ENCODE measurements around the gene LRFN4.

LRFN4 gene

DNA sequence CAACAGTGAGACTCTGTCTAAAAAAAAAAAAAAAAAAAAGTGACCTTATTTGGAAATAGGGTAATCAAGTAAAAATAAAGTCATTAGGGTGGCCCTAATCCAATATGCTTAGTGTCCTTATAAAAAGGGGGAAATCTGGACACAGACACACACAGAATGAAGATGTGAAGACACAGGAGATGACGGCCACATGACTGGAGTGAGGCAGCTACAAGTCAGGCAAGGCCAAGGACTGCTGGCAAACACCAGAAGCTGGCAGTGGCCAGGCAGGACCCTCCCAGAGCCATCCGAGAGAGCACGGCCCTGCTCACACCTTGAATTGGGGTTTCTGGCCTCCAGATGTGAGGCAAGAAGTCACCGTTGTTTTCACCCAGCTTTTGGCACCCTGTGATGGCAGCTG, 28.6 kb downstream of the LRFN4 start:
- no peak for DNase-seq (ENCODE audit: insufficient read length, low spot score)
- TF ChIP-seq CTCF (IDR thresholded peaks at IDR 0.05; ENCODE audit: insufficient read depth, missing control alignments) = no peak
- no peak for FAIRE-seq

DNA sequence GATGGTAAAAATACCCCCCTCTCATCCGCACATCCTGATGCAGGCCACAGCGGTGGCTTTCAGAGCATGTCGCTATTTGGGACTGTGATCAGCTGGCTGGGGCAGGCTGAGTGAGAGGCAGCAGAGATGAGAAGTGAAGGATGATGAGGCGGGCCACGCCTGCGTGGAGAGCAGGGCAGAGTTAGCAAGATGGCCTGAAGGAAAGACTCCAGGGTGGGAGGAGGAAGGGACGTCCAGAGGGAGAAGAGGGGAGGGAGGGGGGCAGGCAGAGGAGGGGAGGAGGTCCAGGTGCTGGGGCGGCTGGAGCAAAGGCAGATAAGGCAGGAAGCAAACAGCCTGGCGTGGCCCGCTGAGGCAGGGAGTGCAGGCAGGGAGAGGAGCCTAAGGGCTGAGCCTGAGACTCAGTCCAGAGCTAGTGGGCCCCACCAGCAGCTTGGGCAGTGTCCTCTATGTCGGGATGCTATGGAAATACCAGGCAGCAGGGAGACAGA, 29.1 kb downstream of the LRFN4 start:
- TF ChIP-seq CTCF (IDR thresholded peaks at IDR 0.05; ENCODE audit: insufficient read depth, missing control alignments) = no peak
- DNase-seq (ENCODE audit: insufficient read length, low spot score) = no peak
- FAIRE-seq = no peak

DNA sequence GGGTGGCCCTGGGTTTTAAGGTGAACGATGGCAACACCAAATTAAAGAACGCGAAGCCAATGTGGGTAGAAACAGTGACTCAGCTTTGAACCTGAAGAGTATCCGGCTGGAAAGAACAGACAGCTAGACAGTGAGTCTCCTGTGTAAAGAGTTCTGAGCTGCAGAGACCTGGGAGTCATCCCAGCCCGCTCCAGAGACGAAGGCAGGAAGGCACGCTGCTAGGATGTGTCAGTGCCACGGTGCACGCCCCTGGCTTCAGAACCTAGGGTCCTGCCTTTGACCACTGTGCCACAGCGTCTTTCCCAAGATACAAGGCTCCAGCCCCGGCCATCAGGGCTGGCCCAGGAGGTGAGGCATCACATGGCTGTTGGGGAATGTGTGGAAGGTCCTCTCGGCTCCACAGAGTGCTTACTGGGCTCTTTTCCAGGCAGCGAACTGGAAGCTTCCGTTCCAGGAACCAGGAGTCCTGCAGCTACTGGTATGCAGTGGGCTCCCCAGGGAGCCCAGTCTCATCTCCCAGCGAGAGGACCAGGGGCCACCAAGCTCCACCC, 29.9 kb downstream of the LRFN4 start:
- DNase-seq (ENCODE audit: insufficient read length, low spot score) (no peak), FAIRE-seq (no peak)
- TF ChIP-seq CTCF (IDR thresholded peaks at IDR 0.05; ENCODE audit: insufficient read depth, missing control alignments) = no peak

DNA sequence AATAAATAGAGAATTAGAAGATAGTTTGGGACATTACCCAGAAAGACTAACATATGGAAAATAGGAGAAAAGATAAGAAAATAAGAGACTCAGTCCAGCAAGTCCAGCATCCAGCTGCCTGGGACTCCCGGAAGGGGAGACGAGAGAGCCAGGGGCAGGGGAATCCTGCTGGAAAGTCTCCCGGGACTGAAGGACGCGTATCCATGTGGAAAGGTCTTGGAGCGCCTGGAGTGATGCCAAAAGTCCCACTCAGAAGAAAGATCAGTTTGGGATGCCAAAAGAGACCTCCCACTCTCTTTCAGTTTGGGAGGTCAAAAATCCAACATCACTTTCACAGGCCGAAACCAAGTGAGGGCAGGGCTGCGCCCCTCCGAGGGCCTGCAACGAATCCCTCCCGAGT, 30.7 kb downstream of the LRFN4 start:
- no peak for TF ChIP-seq CTCF (IDR thresholded peaks at IDR 0.05; ENCODE audit: insufficient read depth, missing control alignments)
- FAIRE-seq = no peak
- DNase-seq (ENCODE audit: insufficient read length, low spot score) = no peak

- no peak for TF ChIP-seq CTCF (IDR thresholded peaks at IDR 0.05; ENCODE audit: insufficient read depth, missing control alignments)
- no peak for DNase-seq (ENCODE audit: insufficient read length, low spot score)
- FAIRE-seq = no peak
Observed at GRCh38 chr11:66888282-66888681, 31.4 kb downstream of the LRFN4 start.

DNA sequence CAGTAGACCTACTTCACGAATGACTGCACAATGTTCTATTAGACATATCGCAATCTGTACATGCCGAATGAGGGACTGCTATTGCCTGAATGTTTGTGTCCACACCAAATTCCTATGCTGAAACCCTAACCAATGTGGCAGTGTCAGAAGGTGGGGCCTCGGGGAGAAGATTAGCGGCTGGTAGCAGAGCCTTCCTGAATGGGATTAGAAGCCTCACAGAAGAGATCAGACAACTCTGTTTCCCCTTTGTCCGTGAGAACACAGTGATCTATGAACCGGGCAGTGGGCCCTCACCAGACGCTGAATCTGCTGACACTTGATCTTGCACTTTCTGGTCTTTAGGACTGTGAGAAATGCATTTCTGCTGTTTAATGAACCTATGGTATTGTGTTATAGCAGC, 33.1 kb downstream of the LRFN4 start:
- peak; percentile 62 for DNase-seq (ENCODE audit: insufficient read length, low spot score)
- FAIRE-seq = no peak
- TF ChIP-seq CTCF (IDR thresholded peaks at IDR 0.05; ENCODE audit: insufficient read depth, missing control alignments) = no peak

DNA sequence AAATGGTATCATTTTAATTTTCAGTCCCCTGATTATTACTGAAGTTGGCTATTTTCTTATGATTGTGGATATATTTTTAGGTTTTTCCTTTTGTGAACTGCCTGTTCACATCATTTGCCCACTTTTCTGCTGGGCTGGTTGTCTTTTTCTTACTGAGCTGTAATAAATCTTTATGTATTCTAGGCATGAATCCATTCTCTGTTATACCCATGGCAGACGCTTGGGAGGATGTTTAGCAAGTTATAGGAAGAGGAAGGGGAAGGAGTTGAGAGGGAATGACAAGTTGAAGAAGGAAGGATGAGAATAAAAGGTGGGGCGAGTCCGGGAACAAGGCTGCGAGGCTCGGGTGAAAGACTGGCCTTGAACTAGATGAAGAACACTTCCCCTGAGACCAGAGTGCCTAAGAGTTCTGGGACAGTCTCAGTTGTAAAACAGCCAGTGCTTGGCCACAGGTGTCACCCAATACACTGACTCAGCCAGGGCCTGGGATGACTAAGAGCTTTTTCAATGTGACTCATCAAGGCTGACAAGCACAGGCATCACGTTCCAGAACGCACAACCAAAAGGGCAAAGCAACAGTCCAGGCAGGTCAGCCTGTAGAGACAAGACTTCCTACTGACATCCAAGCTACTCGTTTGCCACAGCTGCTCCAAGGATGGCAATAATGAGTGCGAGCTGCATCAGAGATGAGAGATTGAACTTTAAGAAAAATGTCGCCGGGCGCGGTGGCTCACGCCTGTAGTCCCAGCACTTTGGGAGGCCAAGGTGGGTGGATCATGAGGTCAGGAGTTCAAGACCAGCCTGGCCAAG, 35.2 kb downstream of the LRFN4 start:
- FAIRE-seq (no peak), DNase-seq (ENCODE audit: insufficient read length, low spot score) (no peak)

More for the DNA sequence above, 35.2 kb downstream of the LRFN4 start:
- no peak for TF ChIP-seq CTCF (IDR thresholded peaks at IDR 0.05; ENCODE audit: insufficient read depth, missing control alignments)
